ENCODE measurements around the gene TIGIT.
"Not testable (repeated sequence)": the region's sequence is repeated elsewhere in the genome, so short reads cannot be mapped to it uniquely, and the experiment has no call there.

Gene TIGIT

GRCh38 chr3:114293838-114294535, at the start of gene TIGIT:
Gene TIGIT (plus strand): TSS chr3:114294028. CDS start chr3:114294062, 34 bp downstream.
- DNase-seq (ENCODE audit: low read depth) = no peak

GRCh38 chr3:114252954-114253353, 40.9 kb upstream of the TIGIT start:
- no peak for DNase-seq (ENCODE audit: low read depth)

DNA sequence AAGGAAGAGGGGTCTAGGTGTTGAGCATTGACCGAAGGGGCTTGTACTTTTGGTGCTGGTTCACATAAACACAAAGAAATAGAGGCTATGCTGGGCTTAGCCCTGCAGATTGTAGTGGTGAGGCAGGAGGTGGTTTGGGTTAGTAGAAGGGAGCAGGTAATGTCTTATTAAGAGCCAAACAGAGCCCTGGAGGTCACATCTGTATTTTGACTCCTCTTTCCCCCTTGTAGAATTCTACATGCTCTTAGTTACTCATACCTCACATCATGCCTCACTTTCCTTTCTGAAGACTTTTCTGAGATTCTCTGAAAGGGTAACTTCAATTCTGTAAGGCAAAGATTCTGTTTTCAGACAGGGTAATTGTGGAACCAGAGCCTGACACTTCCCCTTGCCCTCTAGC, 40.3 kb upstream of the TIGIT start:
- DNase-seq (ENCODE audit: low read depth) = no peak

DNA sequence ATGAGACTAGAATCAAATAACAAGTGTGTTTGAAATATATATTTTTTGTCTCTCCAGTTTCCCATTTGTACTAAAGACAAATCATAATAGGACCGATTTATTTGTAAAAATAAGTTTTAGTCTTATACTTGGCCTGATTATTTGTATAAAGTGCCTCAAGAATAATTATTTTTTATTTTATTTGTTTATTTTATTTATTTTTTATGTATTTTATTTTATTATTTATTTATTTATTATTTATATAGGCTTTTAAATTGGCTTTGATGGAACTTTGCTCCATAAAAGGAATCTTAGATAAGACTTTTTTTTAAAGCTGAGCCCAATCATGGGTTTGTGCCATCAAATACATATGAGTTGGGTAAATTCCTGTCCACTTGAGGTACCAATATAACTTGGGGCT, 34.3 kb upstream of the TIGIT start:
- DNase-seq (ENCODE audit: low read depth) = no peak

DNA sequence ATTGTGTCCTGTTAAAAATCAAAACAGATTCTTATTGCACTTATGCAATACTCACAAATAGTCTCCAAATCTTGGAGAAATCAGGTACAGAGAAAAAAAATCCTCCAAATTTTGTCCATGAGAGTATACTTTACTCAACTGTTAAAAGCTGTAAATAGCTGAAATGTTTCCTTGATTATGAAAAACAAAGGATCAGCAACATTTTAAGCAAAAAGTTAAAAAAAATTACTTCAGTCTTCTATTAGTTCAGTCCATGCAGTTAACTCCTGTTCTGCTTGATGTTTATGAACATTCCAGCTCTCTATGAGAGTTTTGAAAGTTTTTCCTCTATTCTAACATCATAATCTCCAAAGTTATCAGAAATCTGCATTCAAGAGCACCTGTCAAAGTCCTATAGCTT, 33.7 kb upstream of the TIGIT start:
- DNase-seq (ENCODE audit: low read depth) = no peak

- DNase-seq (ENCODE audit: low read depth) = no peak
These were observed 23.8 kb upstream of the TIGIT start for GRCh38 chr3:114270019-114270418.

DNA sequence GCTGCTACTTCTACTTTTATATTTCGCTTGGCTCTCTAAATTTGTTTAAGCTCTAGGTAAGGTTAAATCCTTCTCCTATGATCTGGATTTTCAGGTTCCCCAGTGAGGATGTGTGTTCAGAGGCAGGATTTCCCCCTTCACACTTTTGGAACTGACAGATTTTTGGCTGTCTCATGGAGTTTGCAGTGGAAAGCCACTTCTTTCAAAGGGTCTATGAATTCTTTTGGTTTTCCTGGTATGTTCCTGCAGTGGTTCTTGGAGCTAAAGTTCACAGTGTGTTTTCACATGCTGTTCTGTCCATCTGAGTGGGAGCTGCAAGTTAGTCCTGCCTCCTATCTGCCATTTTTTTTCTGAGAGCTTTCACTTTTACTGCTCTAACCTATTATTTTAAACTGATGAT, 21.6 kb upstream of the TIGIT start:
- DNase-seq (ENCODE audit: low read depth) = no peak

- DNase-seq (ENCODE audit: low read depth) = no peak
These were observed 18.9 kb upstream of the TIGIT start for GRCh38 chr3:114274929-114275328.

- not testable (repeated sequence) for DNase-seq (ENCODE audit: low read depth)
These were observed 17.0 kb upstream of the TIGIT start for GRCh38 chr3:114276856-114277255.

GRCh38 chr3:114284644-114285043, 9.2 kb upstream of the TIGIT start:
- DNase-seq (ENCODE audit: low read depth) = no peak

DNA sequence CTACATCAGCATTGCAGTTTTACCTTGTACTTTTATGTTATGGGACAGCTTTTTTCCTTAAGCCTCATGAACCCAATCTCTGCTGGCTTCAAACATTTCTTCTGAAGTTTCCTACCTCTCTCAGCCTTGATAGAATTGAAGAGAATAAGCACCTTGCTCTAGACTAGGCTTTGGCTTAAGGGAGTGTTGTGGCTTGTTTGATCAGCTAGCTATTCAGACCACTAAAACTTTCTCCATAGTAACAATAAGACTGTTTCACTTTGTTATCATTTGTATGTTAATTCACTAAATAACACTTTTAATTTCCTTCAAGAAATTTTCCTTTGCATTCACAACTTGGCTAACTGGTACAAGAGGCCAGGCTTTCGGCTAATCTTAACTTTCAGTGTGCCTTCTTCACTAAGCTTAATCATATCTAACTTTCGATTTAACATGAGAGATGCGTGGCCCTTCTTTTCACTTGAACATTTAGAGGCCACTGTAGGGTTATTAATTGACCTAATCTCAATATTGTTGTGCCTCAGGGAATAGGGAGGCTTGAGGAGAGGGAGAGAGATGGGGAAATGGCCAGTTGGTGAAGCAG, 8.1 kb upstream of the TIGIT start:
- no peak for DNase-seq (ENCODE audit: low read depth)

GRCh38 chr3:114286266-114286665, 7.6 kb upstream of the TIGIT start:
- no peak for DNase-seq (ENCODE audit: low read depth)

DNA sequence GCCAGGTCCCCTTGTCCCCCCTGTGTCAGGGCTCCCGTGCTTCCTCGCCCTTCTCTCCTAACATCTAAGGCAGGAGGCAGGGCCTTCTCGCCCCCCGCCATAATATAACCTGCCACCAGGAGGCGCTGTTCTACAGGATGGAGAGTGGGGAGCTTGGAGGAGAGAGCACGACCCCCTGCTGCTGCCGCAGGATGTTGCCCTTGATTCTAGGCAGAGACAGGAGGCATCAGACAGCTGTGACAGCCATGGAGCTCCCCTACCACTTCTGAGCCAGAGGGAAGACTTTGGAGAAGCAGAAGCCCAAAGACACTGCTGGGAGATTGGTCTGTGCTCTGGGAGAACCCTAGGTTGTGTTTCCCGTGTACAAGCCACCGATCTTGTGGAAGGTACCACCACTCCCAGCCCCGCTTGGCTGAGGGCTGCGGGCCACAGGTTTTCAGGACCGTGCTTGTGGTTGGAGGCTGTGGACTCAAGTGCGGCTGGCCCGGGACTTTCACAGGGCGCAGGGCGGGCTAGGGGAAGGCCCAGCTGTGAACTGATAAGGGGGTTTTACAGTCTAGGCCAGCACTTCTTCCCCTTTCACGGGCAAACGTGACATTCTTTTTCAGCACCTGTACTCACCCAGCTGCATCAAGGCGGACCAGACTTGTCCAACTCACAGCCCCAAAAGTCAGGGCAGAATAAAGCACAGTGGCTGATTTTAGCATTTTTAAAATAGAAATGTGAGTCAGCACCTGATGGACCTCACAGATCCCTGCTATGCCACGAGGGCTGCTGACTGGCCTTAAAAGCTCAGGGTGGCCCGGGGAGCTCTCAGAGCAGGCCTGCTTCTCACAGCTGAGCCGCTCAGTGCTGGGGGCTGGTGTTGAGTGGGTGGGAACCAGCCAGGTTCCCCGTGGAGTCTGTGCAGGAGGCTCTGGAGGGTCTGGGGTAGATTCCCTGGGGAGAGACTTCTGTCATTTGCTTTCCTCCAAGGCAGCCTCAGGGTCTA, 2.6 kb upstream of the TIGIT start:
- DNase-seq (ENCODE audit: low read depth) = peak; percentile 92

- DNase-seq (ENCODE audit: low read depth) = no peak
These were observed 1.2 kb downstream of the TIGIT start for GRCh38 chr3:114294940-114295480.

DNA sequence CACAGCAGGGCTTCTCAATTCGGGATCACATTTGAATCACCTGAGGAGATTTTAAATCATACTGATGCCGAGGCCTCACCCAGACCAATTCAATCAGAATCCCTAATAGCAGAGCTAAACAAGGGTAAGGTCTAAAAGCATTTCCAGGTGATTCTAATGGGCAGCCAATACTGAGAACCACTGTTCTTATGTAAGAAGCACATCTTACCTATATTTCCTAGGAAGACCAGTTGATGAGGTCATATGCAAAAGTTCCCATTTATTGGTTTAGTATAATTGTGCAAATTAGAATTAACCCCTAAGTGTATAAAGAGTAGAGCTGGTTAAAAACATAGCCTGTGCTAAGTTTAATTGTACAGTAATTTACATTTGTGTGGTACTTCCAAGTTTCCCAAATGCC, 2.1 kb downstream of the TIGIT start:
- no peak for DNase-seq (ENCODE audit: low read depth)

DNA sequence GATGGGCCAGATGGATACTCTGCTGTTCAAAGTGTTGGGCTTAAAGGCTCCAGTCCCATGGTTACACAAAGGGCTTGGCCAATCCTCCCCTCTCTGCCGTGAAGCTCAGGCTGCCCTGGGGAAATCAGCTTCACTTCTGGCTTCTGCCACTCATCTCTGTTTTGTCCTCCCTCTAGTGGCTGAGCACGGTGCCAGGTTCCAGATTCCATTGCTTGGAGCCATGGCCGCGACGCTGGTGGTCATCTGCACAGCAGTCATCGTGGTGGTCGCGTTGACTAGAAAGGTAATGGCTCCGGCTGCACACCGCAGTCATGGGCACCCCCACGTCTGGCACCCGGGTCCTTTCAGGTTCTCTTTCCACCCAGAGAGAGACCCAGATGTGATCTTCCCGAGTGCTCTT, 5.6 kb downstream of the TIGIT start:
- DNase-seq (ENCODE audit: low read depth) = no peak

DNA sequence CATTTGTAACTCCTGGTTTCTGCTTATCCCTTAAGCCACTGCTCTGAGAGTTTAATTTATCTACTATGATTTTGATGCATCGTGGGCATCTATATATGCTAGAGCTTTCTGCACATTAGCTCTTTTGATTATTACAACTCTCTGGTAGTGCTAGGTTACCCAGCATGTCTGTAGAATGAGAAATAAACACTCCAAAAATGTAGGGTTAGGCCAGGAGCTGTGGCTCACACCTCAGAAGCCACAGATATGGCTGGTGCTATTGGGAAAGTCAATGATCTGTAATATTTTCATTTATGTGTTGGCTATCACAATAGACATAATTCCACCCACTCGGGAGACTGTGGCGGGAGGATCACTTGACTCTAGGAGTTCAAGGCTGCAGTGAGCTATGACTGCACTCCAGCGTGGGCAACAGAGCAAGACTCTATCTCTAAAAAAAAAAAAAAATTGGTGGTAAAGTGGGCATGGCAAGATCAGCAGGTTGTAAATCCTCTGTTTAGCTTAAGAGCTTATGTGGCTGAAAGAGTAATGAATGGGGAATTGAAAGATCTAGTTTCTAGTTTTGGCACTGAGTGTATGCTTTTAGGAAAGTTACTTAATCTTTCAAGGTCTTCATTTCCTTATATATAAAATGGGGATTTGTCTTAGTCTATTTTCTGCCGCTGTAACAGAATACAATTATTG, 6.3 kb downstream of the TIGIT start:
- DNase-seq (ENCODE audit: low read depth) = no peak

DNA sequence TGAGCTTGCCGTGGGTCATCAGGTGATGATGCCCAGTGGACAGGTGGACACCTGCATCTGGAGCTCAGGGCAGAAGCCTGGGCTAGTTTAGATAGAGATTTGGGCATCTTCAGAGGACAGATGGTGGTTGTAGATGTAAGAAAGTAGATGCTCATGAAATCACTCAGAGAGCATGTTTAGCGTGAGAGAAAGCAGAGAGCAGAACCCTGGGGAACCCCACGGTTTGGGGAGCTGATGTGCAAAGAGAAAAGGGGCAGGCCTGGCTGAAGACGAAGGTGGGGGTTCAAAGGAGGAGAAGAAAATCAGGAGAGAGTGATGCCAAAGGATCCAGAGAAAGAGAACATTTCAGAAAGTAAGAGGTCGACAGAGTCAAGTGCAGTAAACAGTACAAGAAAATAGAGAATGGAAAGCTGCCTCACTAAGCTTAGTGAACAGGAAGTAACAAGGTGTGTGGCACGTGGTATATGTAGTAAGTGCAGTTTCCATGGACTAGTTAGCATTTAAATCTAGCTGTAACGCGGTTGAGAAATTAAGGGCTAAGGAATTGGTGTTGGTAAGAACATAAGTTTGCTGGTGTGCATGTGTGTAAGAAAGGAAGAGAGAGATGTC, 13.5 kb downstream of the TIGIT start:
- no peak for DNase-seq (ENCODE audit: low read depth)

DNA sequence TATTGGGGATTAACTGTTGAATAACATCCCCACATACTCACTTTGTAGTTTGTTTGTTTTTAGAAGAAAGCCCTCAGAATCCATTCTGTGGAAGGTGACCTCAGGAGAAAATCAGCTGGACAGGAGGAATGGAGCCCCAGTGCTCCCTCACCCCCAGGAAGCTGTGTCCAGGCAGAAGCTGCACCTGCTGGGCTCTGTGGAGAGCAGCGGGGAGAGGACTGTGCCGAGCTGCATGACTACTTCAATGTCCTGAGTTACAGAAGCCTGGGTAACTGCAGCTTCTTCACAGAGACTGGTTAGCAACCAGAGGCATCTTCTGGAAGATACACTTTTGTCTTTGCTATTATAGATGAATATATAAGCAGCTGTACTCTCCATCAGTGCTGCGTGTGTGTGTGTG, 14.0 kb downstream of the TIGIT start:
- no peak for DNase-seq (ENCODE audit: low read depth)

DNA sequence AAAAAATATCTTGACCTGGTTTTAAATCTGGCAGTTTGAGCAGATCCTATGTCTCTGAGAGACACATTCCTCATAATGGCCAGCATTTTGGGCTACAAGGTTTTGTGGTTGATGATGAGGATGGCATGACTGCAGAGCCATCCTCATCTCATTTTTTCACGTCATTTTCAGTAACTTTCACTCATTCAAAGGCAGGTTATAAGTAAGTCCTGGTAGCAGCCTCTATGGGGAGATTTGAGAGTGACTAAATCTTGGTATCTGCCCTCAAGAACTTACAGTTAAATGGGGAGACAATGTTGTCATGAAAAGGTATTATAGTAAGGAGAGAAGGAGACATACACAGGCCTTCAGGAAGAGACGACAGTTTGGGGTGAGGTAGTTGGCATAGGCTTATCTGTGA, 14.5 kb downstream of the TIGIT start:
- no peak for DNase-seq (ENCODE audit: low read depth)

DNA sequence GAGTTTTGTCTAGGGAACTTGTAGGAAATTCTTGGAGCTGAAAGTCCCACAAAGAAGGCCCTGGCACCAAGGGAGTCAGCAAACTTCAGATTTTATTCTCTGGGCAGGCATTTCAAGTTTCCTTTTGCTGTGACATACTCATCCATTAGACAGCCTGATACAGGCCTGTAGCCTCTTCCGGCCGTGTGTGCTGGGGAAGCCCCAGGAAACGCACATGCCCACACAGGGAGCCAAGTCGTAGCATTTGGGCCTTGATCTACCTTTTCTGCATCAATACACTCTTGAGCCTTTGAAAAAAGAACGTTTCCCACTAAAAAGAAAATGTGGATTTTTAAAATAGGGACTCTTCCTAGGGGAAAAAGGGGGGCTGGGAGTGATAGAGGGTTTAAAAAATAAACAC, 15.0 kb downstream of the TIGIT start:
- no peak for DNase-seq (ENCODE audit: low read depth)

DNA sequence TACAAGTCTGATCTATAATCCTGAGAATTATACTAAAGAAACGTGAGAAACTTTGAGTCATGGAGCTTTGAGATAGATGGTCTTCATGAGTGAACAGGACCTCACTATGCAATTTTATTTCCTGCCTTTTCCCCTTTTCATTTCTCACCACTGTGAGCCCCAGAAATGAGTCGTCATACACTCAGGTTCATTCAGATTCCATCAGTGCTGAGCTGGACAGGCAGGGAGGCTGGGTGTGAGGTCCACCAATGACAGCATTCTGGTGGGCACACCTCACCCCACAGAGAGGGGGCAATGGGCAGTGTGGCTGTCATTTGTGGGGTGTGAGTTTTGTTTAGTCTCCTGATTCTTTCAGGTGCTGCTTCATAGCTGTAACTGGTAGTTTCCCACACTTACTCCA, 16.9 kb downstream of the TIGIT start:
- no peak for DNase-seq (ENCODE audit: low read depth)
